Subcutaneous adipose tissue (tissue), 4 donors: ENCODE measurements around the gene PAQR4. TPM values are rescaled to one million over a fixed set of nuclear protein-coding genes. Genes with fewer than 3 reads are reported as not detected.

Experiments
- total RNA-seq, 4 donors: library from RNA; depleted of rRNA; stranded (reverse); fragments of >200 nt; gene quantifications; one replicate each; pipeline ENCODE4 v1.1.0, GENCODE V29; 2016
- TF ChIP-seq, protein P1 (sequence below): fragments of 450-650 bp; IDR thresholded peaks from one replicate; pipeline ENCODE4 v1.5.1; 2016; ENCODE audit warnings: low read depth, mild to moderate bottlenecking, control low read depth, antibody characterized with exemption, moderate library complexity

PAQR4 gene
- total RNA-seq, 4 donors from 2014 or later: 1.5 to 5.7 (median 3.8) TPM

- TF ChIP-seq, protein P1, sequence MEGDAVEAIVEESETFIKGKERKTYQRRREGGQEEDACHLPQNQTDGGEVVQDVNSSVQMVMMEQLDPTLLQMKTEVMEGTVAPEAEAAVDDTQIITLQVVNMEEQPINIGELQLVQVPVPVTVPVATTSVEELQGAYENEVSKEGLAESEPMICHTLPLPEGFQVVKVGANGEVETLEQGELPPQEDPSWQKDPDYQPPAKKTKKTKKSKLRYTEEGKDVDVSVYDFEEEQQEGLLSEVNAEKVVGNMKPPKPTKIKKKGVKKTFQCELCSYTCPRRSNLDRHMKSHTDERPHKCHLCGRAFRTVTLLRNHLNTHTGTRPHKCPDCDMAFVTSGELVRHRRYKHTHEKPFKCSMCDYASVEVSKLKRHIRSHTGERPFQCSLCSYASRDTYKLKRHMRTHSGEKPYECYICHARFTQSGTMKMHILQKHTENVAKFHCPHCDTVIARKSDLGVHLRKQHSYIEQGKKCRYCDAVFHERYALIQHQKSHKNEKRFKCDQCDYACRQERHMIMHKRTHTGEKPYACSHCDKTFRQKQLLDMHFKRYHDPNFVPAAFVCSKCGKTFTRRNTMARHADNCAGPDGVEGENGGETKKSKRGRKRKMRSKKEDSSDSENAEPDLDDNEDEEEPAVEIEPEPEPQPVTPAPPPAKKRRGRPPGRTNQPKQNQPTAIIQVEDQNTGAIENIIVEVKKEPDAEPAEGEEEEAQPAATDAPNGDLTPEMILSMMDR: no peak
These were observed 42.0 kb upstream of the PAQR4 start for GRCh38 chr16:2927010-2927646.

- TF ChIP-seq, protein P1: no peak
These were observed 40.4 kb upstream of the PAQR4 start for GRCh38 chr16:2928796-2929195.

- TF ChIP-seq, protein P1: no peak
These were observed 39.5 kb upstream of the PAQR4 start for GRCh38 chr16:2929693-2930092.

DNA sequence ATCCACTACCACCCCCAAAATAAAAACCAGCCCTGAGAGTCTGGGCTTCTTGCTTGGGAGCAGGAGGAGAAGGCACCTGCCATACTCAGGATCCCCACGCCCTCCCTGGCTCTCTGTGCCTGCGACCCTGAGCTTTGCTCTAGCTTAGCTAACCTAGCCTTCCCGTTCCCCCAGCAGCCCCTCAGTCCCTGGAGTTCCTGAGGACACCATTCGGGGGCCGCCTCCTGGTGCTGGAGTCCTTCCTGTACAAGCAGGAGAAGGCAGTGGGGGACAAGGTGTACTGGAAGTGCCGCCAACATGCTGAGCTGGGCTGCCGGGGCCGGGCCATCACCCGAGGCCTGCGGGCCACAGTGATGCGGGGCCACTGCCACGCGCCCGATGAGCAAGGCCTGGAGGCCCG, 38.9 kb upstream of the PAQR4 start:
- TF ChIP-seq, protein P1: no peak

GRCh38 chr16:2933136-2933535, 36.0 kb upstream of the PAQR4 start:
- TF ChIP-seq, protein P1: no peak

- TF ChIP-seq, protein P1: no peak
These were observed 35.4 kb upstream of the PAQR4 start for GRCh38 chr16:2933701-2934100.

DNA sequence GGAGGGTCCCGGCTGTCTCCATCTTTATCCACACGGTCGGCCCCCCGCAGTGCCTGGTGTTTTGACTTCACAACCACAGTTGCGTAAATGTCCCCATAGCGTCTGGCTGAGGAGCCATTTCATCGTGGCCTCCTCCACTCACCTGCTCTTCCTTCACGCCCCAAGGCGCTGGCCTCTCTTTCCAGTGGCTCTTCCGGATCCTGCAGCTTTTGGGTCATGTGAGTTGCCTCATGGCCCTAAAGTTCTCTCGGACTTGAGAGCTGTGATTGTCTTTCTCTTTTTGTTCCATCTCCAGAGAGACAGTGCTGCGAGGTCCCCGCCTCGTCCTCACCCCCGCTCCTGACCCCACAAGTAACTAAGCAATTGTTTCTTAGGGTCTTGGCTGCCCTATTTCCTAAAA, 34.7 kb upstream of the PAQR4 start:
- TF ChIP-seq, protein P1: no peak
